ENCODE results near the gene LARP4B.
"Not testable (repeated sequence)": the region's sequence is repeated elsewhere in the genome, so short reads cannot be mapped to it uniquely, and the experiment has no call there.

The LARP4B gene

GRCh38 chr10:958856-959255 is 27.4 kb upstream of the LARP4B start:
- DNase-seq (ENCODE audit: extremely low read depth in 1 of 2, low read depth in 1 of 2): no peak

- no peak for DNase-seq (ENCODE audit: extremely low read depth in 1 of 2, low read depth in 1 of 2)
Observed at GRCh38 chr10:958106-958505, 26.6 kb upstream of the LARP4B start.

DNA sequence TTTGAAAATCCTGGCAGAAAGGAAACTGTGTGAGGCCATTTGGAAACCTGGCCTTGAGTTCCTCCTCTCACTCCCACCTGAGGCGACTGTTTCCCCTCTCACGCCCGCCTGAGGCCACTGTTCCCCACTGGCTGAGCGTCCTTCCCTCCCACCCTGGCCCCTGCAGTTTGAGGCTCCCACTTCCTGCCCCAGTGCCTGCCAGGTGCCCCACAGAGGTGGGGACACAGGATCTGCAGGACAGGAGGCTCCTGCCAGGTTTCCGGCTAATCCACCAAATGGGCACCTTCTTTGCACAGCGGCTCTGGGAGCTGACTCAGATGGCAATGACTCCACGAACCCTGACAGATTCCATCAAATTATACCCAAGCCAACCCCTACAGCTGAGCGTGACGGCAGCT is 24.3 kb upstream of the LARP4B start:
- DNase-seq (ENCODE audit: extremely low read depth in 1 of 2, low read depth in 1 of 2): no peak

GRCh38 chr10:955127-955819 is 23.8 kb upstream of the LARP4B start:
- DNase-seq (ENCODE audit: extremely low read depth in 1 of 2, low read depth in 1 of 2): no peak

DNA sequence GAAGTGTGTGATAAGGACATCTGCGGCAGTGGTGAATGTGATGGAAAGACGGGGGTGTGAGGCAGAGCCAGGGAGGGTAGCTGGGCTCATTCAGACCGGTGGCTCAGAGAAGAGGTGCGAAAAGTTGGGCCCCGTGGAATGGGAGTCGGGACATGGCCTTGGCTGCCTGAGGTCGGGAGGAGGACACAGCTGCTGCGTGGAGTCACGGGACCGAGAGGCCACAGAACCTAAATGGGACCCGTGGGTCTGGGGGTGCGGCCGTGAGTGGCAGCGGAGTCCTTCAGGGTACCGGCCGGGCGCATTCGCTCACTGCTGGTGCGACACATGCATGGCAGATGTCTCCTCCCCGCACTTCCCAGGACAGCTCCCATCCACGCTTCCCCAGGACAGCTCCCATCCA is 22.9 kb upstream of the LARP4B start:
- DNase-seq (ENCODE audit: extremely low read depth in 1 of 2, low read depth in 1 of 2): no peak

- DNase-seq (ENCODE audit: extremely low read depth in 1 of 2, low read depth in 1 of 2): no peak
Observed at GRCh38 chr10:953836-954235, 22.3 kb upstream of the LARP4B start.

DNA sequence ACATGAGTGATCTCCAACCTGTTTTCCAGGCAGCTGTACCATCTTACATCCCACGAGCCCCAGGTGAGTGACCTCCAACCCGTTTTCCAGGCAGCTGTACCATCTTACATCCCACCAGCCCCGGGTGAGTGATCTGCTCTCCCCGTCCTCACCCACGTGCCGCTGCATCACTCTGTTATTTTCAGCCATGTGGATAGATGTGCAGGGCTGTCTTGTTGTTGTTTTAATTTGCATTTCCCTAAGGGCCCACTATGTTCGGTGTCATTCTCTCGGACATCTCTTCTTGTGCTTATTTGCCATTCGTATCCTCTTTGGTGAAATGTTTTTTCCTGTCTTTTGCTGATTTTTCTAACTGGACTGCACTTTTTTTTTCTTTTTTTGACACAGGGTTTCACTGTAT is 17.9 kb upstream of the LARP4B start:
- no peak for DNase-seq (ENCODE audit: extremely low read depth in 1 of 2, low read depth in 1 of 2)

- DNase-seq (ENCODE audit: extremely low read depth in 1 of 2, low read depth in 1 of 2): no peak
Observed at GRCh38 chr10:948347-948746, 16.8 kb upstream of the LARP4B start.

DNA sequence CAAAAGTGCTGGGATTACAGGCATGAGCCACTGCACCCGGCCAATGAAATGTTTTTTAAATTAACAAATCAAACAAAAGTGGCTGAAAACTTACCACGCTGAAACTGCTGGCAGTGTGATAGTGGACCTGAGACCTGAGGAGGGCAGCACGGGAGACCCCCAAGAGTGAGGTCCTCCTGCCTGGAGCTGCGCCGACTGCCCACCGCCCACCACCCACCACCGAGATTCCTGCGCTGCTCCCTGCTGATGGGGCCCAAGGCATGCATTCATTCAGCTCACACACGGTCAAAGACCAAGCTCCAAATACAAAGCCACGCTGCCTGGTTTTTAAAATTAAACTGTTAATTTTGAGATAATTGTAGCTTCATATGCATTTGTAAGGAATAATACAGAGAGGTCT is 16.4 kb upstream of the LARP4B start:
- DNase-seq (ENCODE audit: extremely low read depth in 1 of 2, low read depth in 1 of 2): no peak

DNA sequence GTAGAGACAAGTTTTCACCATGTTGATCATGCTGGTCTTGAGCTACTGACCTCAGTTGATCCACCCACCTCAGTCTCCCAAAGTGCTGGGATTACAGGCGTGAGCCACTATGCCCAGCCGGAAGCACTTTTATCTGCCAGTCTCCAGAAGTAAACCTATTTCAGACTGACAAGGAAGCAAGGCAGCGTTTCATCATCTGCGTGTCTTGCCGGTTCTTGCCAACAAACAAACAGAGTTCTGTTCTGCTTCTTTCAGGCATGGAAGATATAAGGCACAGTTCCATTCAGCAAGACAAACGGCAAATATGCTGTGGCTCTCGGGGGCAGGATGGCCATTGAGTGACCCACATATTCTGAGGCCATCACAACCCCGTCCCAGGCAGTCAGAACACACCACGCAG is 15.5 kb upstream of the LARP4B start:
- DNase-seq (ENCODE audit: extremely low read depth in 1 of 2, low read depth in 1 of 2): no peak

DNA sequence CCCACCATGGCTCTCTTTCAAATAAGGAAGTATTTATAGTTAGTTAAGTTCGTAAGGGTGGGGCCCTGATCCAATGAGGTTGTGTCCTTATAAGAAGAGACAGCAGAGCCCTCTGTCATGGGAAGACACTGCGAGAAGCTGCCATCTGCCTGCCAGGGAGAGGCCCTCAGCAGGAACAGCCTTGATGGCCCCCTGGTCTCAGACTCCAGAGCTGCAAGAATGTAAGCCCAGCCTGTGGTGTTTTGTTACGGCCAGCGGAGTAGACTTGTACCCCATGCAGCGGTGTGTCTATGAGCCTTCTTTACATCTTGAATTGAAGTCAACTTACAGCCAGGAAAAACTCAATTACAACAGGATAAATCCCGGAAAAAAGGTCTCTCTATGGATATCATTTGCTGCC is 14.3 kb upstream of the LARP4B start:
- no peak for DNase-seq (ENCODE audit: extremely low read depth in 1 of 2, low read depth in 1 of 2)

DNA sequence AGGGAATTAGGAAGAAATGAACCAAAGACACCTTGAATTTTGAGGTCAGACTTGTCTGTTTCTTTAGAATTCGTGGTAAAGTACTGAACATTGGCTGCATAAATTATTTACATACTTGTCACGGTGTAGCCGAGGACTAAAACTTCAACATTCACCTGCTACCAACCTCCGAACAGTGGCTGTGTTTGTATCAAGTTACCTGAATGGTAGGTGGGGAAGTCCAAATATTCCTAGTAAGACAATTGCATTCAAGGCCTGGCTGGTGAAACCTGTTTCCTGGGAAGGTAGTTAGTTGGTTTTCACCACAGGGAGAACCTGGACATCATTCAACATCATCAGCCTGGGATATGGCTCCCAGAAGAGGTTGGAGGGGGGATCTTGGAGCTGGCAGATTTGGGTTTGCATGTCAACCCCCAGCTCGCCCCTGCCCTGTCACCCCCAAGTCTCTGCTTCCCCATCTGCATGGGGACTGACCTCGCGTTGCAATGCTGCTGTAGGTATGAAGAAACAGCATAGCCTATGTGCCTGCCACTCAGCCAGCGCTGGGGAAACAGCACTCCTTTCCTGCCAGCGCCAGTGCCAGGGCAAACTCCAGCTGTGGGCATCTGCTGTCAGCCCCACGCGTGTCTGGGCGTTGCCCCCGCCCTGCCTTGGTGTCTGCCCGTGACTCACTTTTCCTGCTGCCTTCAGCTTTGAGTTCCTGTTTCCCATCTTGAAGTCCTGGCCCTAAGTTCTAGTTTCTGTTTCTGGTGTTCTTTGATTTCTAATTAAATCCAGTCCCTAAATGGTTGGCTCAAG is 12.7 kb upstream of the LARP4B start:
- DNase-seq (ENCODE audit: extremely low read depth in 1 of 2, low read depth in 1 of 2): no peak

- no peak for DNase-seq (ENCODE audit: extremely low read depth in 1 of 2, low read depth in 1 of 2)
Observed at GRCh38 chr10:943334-944033, 12.0 kb upstream of the LARP4B start.

GRCh38 chr10:938941-939678 is 7.6 kb upstream of the LARP4B start:
- no peak for DNase-seq (ENCODE audit: extremely low read depth in 1 of 2, low read depth in 1 of 2)

DNA sequence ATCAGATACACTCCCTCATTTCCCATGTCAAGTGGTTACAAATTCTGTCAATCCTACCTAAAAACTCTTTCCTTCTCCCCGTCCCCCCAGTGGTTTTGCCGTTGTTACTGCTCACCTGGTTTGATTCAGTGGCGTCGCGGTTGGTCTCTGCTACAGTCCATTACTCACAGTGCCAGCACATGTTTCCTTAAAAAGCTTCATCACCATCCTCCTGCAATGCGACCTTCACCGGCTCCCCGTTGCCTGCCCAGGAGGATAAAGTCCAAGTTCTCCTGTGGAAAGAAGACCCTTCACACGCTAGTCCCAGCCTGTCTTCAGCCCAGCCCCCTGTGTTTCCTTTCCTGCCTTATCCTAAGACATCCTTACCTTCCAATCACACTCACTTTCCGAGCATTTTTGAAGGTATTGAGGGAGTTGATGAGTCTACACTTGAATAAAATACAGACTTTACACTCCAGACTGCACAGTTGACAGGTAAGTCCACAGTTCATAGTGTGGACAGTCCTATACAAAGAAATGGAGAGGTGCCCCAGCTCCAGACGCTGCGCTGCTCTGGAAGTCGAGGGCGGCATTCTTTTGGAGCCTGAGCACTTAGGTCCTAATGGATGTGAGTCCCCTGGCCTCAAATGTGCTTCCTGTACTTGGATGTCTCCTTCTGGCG is 3.4 kb upstream of the LARP4B start:
- no peak for DNase-seq (ENCODE audit: extremely low read depth in 1 of 2, low read depth in 1 of 2)

- DNase-seq (ENCODE audit: extremely low read depth in 1 of 2, low read depth in 1 of 2): not testable (repeated sequence)
Observed at GRCh38 chr10:934165-934564, 2.7 kb upstream of the LARP4B start.

GRCh38 chr10:932589-932988 is 1.1 kb upstream of the LARP4B start:
- no peak for DNase-seq (ENCODE audit: extremely low read depth in 1 of 2, low read depth in 1 of 2)

DNA sequence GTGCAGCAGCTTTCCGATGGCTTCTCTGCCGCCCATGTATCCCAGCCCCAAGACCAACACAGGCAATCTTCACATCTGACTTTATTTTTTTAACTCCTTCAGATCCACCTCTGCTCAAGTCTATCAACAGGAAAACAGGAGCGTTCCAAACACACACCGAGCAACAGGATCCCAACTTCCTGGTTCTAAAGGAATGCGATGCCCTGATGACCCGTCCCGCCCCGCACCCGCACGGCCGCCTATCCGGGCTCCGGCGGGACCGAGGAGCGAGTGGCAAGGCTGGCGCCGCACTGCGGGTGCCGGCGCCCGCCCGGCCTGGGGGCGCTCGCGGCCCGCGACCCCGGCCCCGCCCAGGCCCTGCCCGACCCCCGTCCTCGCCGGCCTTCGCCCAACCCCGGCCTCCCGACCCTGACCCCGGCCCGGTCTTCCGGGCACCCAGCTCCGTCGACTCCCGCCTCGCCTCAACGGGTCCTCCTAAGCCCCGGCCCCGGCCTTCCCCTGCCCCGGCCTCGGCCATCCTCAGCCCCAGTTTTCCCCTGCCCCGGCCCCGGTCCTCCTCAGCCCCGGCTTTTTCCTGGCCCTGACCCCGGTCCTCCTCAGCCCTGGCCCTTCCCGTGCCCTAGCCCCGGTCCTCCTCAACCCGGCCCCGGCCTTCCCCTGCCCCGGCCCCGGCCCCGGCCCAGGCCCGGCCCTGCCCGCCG is 730 bp downstream of the LARP4B start:
- DNase-seq (ENCODE audit: extremely low read depth in 1 of 2, low read depth in 1 of 2): no peak

DNA sequence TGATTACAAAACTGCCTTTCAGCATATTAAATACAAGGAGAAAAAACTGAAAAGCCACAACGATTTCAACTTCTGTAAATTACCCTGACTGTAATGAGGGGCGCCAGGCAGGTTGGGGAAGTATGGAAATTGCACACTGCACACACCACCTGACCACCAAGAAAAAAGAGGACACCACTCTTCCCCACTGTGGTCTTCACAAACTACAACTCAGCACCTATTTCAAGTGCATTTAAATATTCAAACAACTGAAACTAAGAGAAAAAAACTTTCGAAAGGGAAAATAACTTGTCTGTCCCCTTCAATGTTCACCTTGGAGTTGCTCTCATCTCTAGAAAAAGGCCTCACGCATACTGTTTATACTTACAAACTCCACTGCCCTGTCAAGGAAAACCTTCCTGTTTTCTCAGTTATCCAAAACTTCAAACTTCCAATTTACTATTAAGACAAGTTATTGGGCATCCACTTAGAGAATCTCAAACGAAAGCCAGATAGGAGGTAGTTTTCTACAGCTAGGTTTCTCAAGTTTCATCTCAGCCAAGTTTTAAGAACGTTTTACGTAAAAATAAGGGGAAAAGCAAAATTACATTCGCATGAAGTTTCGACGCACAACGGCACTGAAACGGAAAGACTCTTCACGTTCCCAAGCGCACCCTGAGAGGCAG is 1.4 kb downstream of the LARP4B start:
- no peak for DNase-seq (ENCODE audit: extremely low read depth in 1 of 2, low read depth in 1 of 2)

DNA sequence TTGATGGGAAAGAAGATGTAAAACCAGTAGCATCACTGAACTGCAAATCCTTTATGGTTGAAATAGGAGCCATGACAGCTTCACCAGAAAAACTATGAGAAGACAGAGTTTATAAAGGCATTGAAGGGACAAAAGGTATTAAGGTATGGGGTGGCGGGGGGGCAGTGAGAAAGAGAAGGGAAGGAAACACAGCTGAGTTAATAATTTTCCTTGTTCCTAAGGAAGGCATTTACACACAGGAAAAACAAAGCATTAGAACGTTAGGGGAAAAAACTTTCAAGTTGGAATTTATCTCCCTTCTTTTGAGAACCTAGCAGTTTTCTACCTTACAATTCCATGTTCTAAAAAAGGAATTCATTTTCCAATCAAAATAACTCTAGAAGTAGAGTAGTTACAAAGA is 4.4 kb downstream of the LARP4B start:
- DNase-seq (ENCODE audit: extremely low read depth in 1 of 2, low read depth in 1 of 2): no peak

Data from activated CD8-positive, alpha-beta memory T cell treated with anti-CD3 and anti-CD28 coated beads for 1 hour (primary cell).